SK-N-SH treated with all-trans-retinoic acid at 6 μM for 48 hours (cell line): Measurements from ENCODE around the gene SETD6.

Source experiments
- ATAC-seq: fragments of 200-7000 bp; cut with Tn5 transposase; 3 replicates; pipeline ENCODE4 v1.9.1; 2020; ENCODE audit warnings: mild to moderate bottlenecking, moderate library complexity
- ARNTL ChIP-seq: fragments of 450-650 bp; formaldehyde crosslinking; IDR thresholded peaks from 2 replicates; pipeline ENCODE4 v1.5.0; 2020; ENCODE audit warnings: low read depth, mild to moderate bottlenecking, moderate library complexity, borderline replicate concordance
- BACH2 ChIP-seq: fragments of 250-450 bp; sonication (Bioruptor Pico); IDR thresholded peaks from 2 replicates; pipeline ENCODE4 v1.9.0; 2021; ENCODE audit warnings: mild to moderate bottlenecking, borderline replicate concordance
- CREB5 ChIP-seq: fragments of 250-450 bp; sonication (Bioruptor Pico); IDR thresholded peaks from 2 replicates; pipeline ENCODE4 v1.5.1; 2020; ENCODE audit warnings: low read depth, mild to moderate bottlenecking, moderate library complexity
- CSDC2 ChIP-seq: fragments of 250-450 bp; sonication (Bioruptor Pico); IDR thresholded peaks from 2 replicates; pipeline ENCODE4 v1.5.0; 2020; ENCODE audit warnings: mild to moderate bottlenecking, moderate library complexity
- CSRNP3 ChIP-seq: fragments of 250-450 bp; sonication (Bioruptor Pico); IDR thresholded peaks from 2 replicates; pipeline ENCODE4 v1.5.1; 2021; ENCODE audit warnings: mild to moderate bottlenecking, moderate library complexity
- ESRRG ChIP-seq: fragments of 250-450 bp; sonication (Bioruptor Pico); IDR thresholded peaks from 2 replicates; pipeline ENCODE4 v1.6.1; 2021; ENCODE audit warnings: mild to moderate bottlenecking
- GLIS3 ChIP-seq: fragments of 250-450 bp; sonication (Bioruptor Pico); IDR thresholded peaks from 2 replicates; pipeline ENCODE4 v1.5.0; 2020; ENCODE audit warnings: mild to moderate bottlenecking, moderate library complexity
- ISL1 ChIP-seq: fragments of 250-450 bp; sonication (Bioruptor Pico); IDR thresholded peaks from 2 replicates; pipeline ENCODE4 v2.1.2; 2022; ENCODE audit warnings: mild to moderate bottlenecking, moderate library complexity
- OSR1 ChIP-seq: fragments of 250-450 bp; sonication (Bioruptor Pico); IDR thresholded peaks from 2 replicates; pipeline ENCODE4 v1.8.0; 2022; ENCODE audit warnings: moderate library complexity, mild to moderate bottlenecking, inconsistent platforms
- PATZ1 ChIP-seq: fragments of 250-450 bp; sonication (Bioruptor Pico); IDR thresholded peaks from 2 replicates; pipeline ENCODE4 v1.8.0; 2020; ENCODE audit warnings: mild to moderate bottlenecking, moderate library complexity, borderline replicate concordance
- POU6F1 ChIP-seq: fragments of 250-450 bp; sonication (Bioruptor Pico); IDR thresholded peaks from 2 replicates; pipeline ENCODE4 v1.8.0; 2021; ENCODE audit warnings: low read depth, mild to moderate bottlenecking, moderate library complexity, borderline replicate concordance
- PPARA ChIP-seq: fragments of 250-450 bp; sonication (Bioruptor Pico); IDR thresholded peaks from 2 replicates; pipeline ENCODE4 v1.5.0; 2020; ENCODE audit warnings: mild to moderate bottlenecking, borderline replicate concordance
- RARB ChIP-seq: fragments of 250-450 bp; sonication (Bioruptor Pico); IDR thresholded peaks from 2 replicates; pipeline ENCODE4 v1.8.0; 2021; ENCODE audit warnings: mild to moderate bottlenecking, moderate library complexity
- TCF4 ChIP-seq: fragments of 250-450 bp; sonication (Bioruptor Pico); IDR thresholded peaks from 2 replicates; pipeline ENCODE4 v1.8.0; 2021; ENCODE audit warnings: mild to moderate bottlenecking, moderate library complexity, borderline replicate concordance
- TOX ChIP-seq: fragments of 250-450 bp; sonication (Bioruptor Pico); IDR thresholded peaks from 2 replicates; pipeline ENCODE4 v1.8.0; 2021; ENCODE audit warnings: mild to moderate bottlenecking, moderate library complexity, borderline replicate concordance
- TSHZ2 ChIP-seq: fragments of 250-450 bp; sonication (Bioruptor Pico); IDR thresholded peaks from 2 replicates; pipeline ENCODE4 v1.5.0; 2020; ENCODE audit warnings: mild to moderate bottlenecking, moderate library complexity
- ZC3H10 ChIP-seq: fragments of 250-450 bp; sonication (Bioruptor Pico); IDR thresholded peaks from 2 replicates; pipeline ENCODE4 v1.5.1; 2021; ENCODE audit warnings: mild to moderate bottlenecking, moderate library complexity
- ZFP3 ChIP-seq: fragments of 250-450 bp; sonication (Bioruptor Pico); IDR thresholded peaks from 2 replicates; pipeline ENCODE4 v1.5.0; 2020; ENCODE audit warnings: mild to moderate bottlenecking, moderate library complexity
- ZFP30 ChIP-seq: fragments of 450-650 bp; formaldehyde crosslinking; IDR thresholded peaks from 2 replicates; pipeline ENCODE4 v1.5.0; 2022; ENCODE audit warnings: mild to moderate bottlenecking, moderate library complexity
- ZNF565 ChIP-seq: fragments of 450-650 bp; formaldehyde crosslinking; conservative IDR thresholded peaks from 2 replicates; pipeline ENCODE4 v1.5.0; 2020; ENCODE audit warnings: low read depth, mild to moderate bottlenecking, moderate library complexity
- ZNF70 ChIP-seq: fragments of 450-650 bp; formaldehyde crosslinking; IDR thresholded peaks from 2 replicates; pipeline ENCODE4 v1.5.0; 2020; ENCODE audit warnings: mild to moderate bottlenecking, moderate library complexity
- ZNF8 ChIP-seq: fragments of 450-650 bp; formaldehyde crosslinking; IDR thresholded peaks from 2 replicates; pipeline ENCODE4 v1.5.0; 2020; ENCODE audit warnings: mild to moderate bottlenecking, moderate library complexity

Gene SETD6

GRCh38 chr16:58506241-58507194 is 8.8 kb upstream of the SETD6 start (continued):
- no peak for TF ChIP-seq ZFP30 (CRISPR knock-in tag)
- no peak for TF ChIP-seq ARNTL
- no peak for TF ChIP-seq ZNF70 (CRISPR knock-in tag)
- TF ChIP-seq PATZ1 (CRISPR knock-in tag), result no peak
- no peak for TF ChIP-seq RARB (CRISPR knock-in tag)

- TF ChIP-seq TCF4 (CRISPR knock-in tag), result no peak
- no peak for TF ChIP-seq ZNF8 (CRISPR knock-in tag)
- no peak for TF ChIP-seq PPARA
- TF ChIP-seq CSDC2, result no peak
- no peak for TF ChIP-seq ZC3H10
- no peak for TF ChIP-seq ZNF565 (CRISPR knock-in tag)
- no peak for ATAC-seq
Measured at GRCh38 chr16:58507195-58507962, 7.9 kb upstream of the SETD6 start.

- ATAC-seq, result no peak
- TF ChIP-seq ESRRG (no peak), RARB (CRISPR knock-in tag) (no peak), GLIS3 (no peak), ISL1 (no peak), CSRNP3 (CRISPR knock-in tag) (no peak), ZFP3 (CRISPR knock-in tag) (no peak), TSHZ2 (CRISPR knock-in tag) (no peak), BACH2 (no peak), TOX (CRISPR knock-in tag) (no peak), CSDC2 (no peak), CREB5 (CRISPR knock-in tag) (no peak), TCF4 (CRISPR knock-in tag) (no peak), PPARA (no peak), ZC3H10 (no peak), ZNF565 (CRISPR knock-in tag) (no peak), POU6F1 (CRISPR knock-in tag) (no peak), ZNF70 (CRISPR knock-in tag) (no peak), ZFP30 (CRISPR knock-in tag) (no peak), OSR1 (CRISPR knock-in tag) (no peak)
Measured at GRCh38 chr16:58507963-58508670, 7.2 kb upstream of the SETD6 start.
